D721Med (cell line): ENCODE data around the gene ACOT13.
"Not testable (repeated sequence)": the region's sequence is repeated elsewhere in the genome, so short reads cannot be mapped to it uniquely, and the experiment has no call there.

Experiments
- DNase-seq: peaks from one replicate; pipeline ENCODE4 v3.0.0; 2011; ENCODE audit warnings: low spot score; ENCODE audit not compliant: insufficient read length
- FAIRE-seq: peaks from 2 replicates; lab custom pipeline; 2011; peaks lifted over from hg19 to GRCh38; lab: Jason Lieb, UNC
- TF ChIP-seq, protein P1 (sequence below): IDR thresholded peaks from 2 replicates; pipeline ENCODE4 v1.5.1; 2012; ENCODE audit warnings: mild to moderate bottlenecking, control low read depth; ENCODE audit not compliant: insufficient read depth; ENCODE audit errors: missing control alignments

The ACOT13 gene

DNA sequence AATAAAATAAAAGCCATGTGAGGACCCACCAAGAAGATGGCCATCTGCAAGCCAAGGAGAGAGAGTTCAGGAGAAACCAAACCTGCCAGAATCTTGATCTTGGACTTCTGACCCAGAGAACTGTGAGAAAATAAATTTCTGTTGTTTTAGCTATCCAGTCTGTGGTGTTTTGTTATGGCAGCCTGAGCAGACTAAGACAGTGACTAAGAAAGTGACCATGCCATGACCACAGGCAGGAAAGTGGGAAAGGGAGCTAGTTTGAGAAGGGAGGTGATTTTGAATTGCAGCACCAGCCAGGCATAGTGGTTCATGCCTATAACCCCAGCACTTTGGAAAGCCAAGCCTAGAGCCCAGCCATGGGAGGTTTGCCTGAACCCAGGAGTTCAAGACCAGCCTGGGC is 74.0 kb downstream of the ACOT13 start:
- FAIRE-seq, result no peak
- DNase-seq, result no peak
- TF ChIP-seq, protein P1, sequence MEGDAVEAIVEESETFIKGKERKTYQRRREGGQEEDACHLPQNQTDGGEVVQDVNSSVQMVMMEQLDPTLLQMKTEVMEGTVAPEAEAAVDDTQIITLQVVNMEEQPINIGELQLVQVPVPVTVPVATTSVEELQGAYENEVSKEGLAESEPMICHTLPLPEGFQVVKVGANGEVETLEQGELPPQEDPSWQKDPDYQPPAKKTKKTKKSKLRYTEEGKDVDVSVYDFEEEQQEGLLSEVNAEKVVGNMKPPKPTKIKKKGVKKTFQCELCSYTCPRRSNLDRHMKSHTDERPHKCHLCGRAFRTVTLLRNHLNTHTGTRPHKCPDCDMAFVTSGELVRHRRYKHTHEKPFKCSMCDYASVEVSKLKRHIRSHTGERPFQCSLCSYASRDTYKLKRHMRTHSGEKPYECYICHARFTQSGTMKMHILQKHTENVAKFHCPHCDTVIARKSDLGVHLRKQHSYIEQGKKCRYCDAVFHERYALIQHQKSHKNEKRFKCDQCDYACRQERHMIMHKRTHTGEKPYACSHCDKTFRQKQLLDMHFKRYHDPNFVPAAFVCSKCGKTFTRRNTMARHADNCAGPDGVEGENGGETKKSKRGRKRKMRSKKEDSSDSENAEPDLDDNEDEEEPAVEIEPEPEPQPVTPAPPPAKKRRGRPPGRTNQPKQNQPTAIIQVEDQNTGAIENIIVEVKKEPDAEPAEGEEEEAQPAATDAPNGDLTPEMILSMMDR, result no peak

DNA sequence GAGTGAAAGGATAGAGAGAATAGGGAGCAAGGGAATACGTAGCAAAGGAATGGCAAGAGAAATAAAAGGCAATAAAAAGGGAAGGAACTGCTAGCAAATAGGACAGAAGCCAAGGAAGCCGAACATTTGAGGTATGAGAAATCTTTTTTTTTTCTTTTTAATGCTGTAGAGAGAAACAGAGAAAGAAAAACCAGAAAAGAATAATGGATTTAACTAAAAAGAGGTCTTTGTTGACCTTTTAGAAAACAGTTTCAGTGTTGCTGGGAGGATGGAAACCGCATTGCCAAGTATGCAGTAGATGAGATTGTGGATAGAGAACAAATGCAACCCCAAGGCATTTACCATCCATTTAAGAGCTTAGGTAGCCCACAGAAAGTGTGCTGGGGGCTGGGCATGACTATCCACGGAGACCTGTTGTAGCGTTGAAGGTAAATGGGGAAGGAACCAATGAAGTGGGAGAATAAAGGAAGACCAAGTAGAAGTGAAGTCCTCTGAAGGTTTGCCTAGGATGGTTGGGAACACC is 75.4 kb downstream of the ACOT13 start:
- DNase-seq (no peak), FAIRE-seq (no peak)
- TF ChIP-seq, protein P1, result no peak

DNA sequence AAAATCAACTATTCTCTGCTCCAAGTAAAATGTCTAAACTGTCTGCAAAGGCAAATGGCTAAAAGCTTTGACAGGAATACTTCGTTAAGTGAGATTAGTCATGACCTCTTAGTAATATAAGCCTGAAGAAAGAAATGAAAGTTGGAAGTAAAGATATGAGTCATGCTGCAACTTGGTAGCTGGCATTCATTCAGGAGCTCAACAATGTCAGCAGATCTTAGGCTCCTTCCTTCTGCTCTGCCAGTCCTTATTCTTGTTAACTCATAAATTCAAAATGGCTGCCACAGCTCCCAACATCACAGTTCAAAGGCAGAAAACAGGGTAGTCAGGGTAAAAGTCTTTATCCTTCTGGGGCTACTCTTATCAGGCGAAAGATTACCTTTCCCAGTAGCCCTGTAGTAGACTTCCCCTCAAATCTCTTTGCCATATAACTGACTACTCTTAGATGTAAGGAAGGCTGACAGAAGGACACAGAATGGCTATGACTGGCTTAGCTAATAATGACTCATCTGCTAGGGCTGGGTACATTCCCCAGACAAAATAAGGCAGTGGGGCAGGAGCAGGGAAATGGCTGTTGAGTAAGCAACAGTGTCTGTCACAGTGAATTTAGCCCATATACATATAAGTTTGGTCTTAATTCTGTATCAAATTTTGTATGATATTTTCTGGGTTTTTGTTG is 76.5 kb downstream of the ACOT13 start:
- FAIRE-seq, result no peak
- TF ChIP-seq, protein P1, result no peak
- no peak for DNase-seq

DNA sequence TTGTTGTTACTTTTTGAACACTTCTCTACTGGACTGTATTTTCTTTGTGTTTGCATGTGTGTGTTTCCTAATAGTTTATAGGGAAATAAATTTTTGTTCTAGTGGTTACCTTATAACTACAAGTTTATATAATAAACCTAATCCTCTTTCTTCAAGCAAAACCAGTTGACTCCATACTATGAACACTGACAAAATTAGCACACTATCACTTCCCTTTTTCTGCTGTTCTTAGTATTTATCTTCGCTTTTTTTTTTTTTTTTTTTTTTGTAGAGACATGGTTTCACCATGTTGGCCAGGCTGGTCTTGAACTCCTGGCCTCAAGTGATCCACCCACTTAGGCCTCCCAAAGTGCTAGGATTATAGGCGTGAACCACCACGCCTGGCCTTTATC is 77.1 kb downstream of the ACOT13 start:
- DNase-seq (no peak), FAIRE-seq (no peak)
- TF ChIP-seq, protein P1, result no peak

DNA sequence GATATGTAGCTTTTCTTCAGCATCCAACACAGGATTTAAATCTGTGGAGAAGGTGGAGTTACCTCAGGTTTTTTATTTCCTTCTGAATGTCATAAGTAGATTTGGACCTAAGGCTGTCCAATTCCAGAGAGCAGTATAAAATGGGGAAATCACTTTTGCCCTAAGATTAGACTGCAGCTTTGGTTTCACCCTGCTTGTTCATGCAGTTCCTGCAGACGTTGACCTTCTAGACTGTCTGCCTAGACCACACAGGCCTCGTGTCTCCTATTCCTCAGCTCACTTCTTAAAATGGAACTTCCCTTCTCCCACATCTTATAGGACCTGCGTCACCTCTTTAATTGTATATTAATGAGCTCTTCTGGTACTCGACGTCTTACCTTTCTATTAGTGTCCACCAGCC is 78.0 kb downstream of the ACOT13 start:
- TF ChIP-seq, protein P1, result no peak
- DNase-seq (no peak), FAIRE-seq (no peak)

DNA sequence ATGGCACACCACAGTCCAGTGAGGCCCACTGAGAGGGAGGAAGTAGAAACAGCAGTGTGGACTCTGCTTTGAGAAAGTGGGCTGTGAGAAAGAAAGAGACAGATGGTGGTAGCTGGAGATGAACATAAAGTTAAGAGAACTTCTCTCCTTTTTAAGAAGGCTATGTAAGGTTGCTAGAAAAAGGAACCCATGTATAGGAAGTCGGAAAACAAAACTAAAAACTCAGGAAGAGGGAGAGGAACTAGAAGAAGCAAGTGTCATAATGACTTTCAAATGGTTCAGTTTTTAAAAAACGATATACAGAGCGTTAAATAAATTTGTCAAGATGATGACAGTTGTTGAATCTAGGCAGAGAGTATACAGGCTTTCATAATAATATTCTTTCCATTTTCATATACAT is 82.4 kb downstream of the ACOT13 start:
- TF ChIP-seq, protein P1, result no peak
- DNase-seq, result no peak
- no peak for FAIRE-seq

DNA sequence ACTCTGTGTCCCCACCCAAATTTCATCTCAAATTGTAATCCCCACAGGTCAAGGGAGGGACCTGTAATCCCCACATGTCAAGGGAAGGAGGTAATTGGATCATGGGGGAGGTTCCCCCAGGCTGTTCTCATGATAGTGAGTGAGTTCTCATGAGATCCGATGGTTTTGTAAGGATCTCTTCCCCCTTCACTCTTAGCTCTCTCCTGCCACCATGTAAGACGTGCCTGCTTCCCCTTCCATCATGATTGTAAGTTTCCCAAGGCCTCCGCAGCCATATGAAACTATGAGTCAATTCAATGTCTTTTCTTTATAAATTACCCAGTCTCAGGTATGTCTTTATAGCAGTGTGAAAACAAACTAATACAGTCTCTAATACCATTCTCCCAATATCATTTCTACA is 84.0 kb downstream of the ACOT13 start:
- DNase-seq, FAIRE-seq: not testable (repeated sequence)
